GF-D8 (cell line): ENCODE results near the gene ADCY2.

ENCODE experiments used
- DNase-seq: peaks from one replicate; lab custom pipeline; 2025; lab: John Stamatoyannopoulos, UW

ADCY2 gene

DNA sequence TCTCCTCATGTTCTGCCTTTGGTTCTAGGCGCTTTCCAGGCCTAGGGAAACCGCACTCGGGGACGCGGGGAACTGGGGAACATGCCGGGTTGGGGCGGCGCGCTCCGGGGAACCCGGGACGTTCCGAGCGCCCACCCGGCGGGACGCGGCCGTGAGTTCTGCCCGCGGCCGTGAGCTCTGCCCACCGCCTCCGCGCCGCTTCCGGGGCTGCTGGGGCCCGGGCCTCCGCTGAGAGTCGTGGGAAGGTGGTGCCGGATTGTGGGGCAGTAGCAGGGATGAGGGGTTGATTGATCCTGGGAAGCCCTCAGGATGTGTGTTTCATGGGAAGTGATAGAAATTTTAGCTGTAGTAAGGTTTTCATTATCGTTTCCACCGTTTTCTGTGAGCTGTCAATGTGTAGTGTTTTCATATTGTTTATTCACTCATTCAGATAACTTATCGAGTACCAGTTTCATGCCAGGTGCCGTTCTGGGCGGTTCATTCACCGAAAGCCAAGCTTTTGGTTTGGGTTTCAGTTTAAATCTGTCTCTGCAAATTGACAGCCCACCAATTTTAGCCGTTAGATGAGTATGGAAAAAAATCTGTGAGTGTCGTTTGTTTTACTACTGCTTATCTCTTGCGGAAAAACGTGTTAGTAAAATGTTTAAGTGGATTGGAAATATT lies 473.7 kb downstream of the ADCY2 start:
- DNase-seq = no peak

DNA sequence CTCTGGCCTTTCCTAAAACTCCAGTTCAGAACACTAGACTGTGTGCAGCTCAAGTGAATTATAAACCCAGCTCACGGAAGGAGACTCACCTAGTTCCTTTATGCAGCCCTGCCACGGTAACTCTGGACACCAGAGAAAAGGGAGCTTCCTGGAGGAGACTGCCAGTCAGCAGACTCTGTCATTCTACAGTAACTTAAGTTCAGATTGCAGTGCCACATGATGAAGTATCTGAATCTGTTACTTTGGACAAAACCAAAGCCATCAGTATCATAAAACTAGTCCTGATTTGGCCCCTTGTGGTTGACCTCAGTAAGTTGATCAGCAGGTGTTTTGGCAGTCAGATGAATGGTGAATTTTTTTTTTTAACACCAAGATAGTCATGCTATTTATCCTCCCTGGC lies 475.7 kb downstream of the ADCY2 start:
- no peak for DNase-seq

DNA sequence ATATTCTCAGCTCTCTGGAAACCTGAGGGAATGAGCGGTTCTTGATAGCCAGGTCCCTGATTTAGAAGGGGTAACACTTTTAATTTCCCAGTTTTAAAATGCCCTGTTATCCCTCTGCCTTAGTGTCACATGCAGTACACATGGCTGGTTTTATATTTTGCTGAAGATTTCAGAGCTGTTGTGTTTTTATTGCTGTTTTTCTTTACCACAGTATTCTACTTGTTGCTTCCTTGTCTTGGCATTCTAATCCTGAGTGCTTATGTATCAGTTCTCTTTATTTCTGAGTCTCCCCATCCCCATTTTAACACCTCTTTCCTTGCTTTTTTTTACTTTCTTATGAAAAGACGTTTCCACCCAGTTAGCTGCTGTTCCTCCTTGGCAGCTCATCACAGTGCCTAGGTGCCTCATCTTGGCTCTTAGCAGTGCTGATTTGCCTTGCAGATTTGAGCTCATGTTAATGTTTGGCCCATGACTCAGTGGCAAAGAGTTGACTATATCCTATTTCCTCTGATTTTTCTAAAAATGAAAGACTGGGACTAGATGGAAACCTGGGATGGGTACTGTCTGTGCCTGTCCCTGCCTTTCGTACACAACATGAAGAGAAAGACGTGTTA lies 476.7 kb downstream of the ADCY2 start:
- no peak for DNase-seq

DNA sequence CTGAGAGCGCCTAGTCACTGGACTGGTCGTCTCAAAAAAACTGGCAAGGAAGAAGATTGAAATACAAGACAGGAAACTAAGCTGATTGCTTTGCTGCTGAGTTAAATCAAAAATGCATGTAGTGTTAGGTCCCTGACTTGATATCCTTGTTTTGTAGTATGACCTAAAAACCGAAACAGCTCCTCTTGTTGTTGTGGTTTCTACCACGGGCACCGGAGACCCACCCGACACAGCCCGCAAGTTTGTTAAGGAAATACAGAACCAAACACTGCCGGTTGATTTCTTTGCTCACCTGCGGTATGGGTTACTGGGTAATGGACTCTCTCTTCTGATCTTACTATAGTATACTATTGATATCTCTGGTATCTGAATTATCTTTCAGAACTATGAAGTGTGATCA lies 477.3 kb downstream of the ADCY2 start:
- DNase-seq = no peak

DNA sequence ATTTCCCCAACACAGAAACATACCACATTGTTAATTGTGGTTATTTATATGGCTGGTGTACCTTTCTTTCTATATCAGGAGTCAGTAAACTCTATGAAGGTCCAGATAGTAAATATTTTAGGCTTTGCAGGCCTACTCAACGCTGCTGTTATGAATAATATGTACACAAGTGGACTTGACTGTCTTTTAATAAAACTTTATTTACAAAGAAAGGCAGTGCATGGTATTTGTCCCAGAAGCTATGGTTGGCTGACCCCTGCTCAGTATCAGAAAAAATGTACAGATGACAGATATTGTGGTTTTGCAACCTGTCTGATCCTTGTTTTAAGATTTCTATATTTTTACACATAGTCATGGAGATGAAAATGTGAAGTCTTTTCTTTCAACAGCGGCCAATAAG lies 478.7 kb downstream of the ADCY2 start:
- DNase-seq = no peak

DNA sequence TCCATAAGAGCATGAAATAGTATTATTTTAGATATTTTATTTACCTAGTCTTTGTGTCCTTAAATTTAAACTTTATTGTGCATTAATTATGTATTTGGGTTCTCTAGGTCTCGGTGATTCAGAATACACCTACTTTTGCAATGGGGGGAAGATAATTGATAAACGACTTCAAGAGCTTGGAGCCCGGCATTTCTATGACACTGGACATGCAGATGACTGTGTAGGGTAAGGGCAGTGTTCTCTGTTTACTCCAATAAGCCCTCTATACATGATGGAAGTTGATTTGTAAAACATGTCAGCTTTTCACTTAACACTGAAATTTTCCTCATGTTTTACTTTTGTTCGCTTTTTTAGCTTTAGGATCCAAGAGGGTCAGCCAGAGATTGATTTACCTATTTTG lies 479.2 kb downstream of the ADCY2 start:
- DNase-seq = no peak

DNA sequence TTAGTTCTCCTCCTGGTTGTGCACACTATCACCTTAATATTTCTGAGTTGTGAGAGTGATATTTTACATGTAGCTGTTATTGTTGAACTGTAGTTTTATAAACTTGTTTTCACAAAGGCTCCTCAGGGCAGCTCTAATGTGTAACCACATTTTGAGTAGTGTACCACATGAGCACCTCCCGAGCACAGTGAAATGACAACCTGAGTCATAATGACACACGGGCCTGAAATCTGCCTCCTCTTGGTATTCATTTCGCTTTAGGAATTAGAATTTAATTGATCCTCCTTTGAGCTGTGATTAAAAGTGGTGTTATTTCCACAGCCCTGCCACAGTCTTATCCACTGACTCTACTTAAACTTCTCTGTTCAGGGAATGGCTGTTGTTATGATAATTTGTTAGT lies 480.9 kb downstream of the ADCY2 start:
- DNase-seq = no peak

DNA sequence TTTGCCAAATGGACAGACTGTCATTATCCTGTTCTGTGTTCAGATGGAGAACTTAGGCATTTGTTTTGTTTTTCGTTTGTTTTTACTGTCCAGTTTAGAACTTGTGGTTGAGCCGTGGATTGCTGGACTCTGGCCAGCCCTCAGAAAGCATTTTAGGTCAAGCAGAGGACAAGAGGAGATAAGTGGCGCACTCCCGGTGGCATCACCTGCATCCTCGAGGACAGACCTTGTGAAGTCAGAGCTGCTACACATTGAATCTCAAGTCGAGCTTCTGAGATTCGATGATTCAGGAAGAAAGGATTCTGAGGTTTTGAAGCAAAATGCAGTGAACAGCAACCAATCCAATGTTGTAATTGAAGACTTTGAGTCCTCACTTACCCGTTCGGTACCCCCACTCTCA lies 481.9 kb downstream of the ADCY2 start:
- no peak for DNase-seq

DNA sequence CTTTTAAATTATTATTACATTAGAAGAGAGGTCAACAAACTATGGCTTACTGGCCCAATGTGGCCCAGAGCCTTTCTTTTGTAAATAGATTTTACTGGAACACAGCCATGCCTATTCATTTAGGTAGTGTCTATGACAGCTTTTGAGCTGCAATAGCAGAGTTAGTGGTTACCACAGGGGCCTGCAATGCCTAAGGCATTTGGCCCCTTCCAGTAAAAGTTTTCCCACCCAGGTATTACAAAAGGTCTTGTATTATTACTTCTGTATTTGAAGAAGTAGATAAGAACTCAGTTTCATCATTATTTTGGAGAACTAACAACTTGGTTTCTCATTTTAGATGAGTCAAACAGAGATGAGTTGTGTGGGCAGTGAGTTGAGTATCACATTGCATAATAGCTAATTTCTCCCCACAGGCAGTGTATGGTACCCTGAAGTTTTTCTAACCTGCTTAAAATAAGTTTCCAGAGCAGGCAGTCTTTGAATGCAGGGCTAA lies 482.5 kb downstream of the ADCY2 start:
- DNase-seq = peak; percentile 83
